Lower leg skin (tissue), 3 donors: ENCODE measurements around the gene MPV17.

Experiments used
- POLR2A ChIP-seq, 2 donors: fragments of 450-650 bp; IDR thresholded peaks; one replicate each; pipeline ENCODE4 v1.6.1; 2016 to 2017; ENCODE audit warnings: antibody characterized with exemption in 2 of 2, mild to moderate bottlenecking in 1 of 2, moderate library complexity in 1 of 2
- TF ChIP-seq, protein P1 (sequence below), 3 donors: fragments of 450-650 bp; IDR thresholded peaks; one replicate each; pipeline ENCODE4 v1.5.1; 2016; ENCODE audit warnings: antibody characterized with exemption in 3 of 3, mild to moderate bottlenecking in 3 of 3, moderate library complexity in 2 of 3

DNA sequence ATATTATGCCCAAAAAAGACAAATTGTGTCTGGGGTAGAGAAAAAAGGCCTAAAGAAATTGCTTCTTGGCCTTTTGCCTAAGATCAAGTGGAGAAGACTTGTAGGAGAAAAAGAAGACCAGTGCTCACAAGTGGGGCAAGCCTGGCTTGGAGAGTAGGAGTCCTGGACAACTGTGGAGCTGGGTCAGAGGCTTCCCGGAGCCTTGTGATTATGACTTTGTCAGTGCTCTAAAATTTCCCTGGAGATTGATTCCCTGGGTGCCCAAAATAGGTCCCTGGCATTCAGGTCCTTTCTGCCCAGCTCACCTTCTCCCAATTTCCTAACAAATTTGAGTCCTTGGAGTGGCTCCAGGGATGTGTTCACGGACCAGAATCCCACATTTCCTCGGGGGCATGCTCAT lies 41.5 kb downstream of the MPV17 start:
- no peak for TF ChIP-seq POLR2A (IDR thresholded peaks at IDR 0.05)
- TF ChIP-seq, protein P1, sequence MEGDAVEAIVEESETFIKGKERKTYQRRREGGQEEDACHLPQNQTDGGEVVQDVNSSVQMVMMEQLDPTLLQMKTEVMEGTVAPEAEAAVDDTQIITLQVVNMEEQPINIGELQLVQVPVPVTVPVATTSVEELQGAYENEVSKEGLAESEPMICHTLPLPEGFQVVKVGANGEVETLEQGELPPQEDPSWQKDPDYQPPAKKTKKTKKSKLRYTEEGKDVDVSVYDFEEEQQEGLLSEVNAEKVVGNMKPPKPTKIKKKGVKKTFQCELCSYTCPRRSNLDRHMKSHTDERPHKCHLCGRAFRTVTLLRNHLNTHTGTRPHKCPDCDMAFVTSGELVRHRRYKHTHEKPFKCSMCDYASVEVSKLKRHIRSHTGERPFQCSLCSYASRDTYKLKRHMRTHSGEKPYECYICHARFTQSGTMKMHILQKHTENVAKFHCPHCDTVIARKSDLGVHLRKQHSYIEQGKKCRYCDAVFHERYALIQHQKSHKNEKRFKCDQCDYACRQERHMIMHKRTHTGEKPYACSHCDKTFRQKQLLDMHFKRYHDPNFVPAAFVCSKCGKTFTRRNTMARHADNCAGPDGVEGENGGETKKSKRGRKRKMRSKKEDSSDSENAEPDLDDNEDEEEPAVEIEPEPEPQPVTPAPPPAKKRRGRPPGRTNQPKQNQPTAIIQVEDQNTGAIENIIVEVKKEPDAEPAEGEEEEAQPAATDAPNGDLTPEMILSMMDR (IDR thresholded peaks at IDR 0.05), result no peak
